ENCODE data around the gene CAMK2G.
"Not testable (repeated sequence)": the region's sequence is repeated elsewhere in the genome, so short reads cannot be mapped to it uniquely, and the experiment has no call there.

Gene CAMK2G

DNA sequence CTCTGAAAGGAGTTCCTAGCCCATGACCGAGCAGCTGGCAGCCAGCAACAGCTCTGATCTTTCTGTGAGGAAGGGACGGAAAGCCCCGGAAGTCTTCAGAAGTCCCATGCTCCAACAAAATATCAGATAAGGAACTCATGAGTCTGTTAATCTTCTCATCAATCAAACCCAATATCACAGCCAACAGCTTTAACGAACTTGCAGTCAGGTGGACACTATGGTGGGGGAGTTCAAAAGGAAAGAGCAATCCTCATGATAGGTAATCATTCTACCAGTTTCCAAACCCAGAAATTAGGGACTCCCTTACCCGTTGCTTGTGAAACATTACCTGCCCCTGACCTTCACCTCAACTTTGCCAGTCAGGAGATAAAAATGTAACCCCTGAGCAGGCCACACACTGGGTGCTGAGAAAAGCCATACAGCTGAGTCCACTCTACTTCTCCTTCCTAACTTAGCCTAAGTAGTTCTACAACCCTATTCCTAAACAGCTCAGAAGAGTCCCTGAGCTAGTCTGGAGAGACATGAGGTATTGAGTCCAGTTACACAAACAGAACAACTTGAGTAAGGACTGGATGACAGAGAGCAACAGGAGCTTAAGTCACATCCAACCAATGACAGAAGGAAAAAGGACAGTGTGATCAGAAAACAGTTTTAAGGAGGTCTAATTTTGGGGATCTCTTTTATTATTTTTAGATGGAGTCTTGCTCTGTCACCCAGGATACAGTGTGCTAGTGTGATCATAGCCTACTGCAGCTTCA, 65.1 kb downstream of the CAMK2G start:
- peak; percentile 3 for DNase-seq

DNA sequence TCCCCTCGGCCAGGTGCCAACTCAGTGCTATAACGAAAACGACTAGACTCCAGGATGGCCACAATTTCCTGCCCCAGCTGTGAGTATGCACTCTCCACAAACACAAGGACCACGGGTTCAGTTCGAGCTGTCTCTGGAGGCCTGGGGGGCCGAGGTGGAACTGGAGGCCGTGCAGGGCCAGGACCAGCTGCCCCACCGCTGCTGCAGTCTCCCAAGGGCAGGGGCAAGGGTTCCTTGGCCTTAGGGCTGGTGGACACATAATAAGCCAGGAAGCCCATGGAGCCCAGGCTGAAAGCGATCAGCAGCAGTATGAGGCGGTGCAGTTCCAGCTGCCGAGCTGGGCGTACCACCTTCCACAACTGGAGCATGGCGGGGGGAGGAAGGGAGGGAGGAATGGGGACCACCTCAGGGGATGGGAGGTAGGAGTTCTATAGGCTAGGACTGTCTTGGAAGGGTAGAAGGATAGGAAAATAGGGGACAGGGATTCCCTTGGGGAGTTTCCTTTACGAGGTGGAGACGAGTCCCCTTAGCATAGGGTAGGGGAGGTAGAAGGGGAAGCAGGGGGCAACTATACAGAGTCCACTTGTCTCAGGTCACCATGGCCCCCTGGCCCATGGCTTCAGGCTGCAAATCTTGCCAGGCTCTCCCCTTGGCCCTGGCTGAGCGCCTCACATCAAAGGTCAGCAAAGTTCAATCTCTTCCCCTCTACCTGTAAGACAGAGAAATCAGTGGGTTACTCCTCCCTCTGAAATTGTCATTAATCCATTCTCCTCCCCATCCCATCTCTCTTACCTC, 66.1 kb downstream of the CAMK2G start:
- DNase-seq = no peak

DNA sequence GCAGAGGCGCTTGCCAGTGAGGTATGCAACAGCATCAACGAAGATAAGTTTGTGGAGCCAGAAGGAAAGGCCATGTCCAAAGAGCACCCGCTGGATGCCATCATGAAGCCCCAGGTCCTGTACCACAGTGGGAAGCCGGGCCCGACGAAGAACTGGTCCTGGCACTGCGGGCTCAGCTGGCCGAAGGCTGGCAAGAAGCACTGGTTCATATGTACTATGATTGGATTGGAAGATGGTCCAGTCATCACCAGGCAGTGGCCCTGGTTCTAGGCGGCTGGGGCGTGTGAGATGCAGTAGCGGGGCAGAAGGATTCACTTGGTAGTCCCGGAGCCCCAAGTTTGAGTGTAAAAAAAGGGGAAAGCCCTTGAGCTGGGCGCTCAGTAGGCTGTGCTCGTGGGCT, 66.9 kb downstream of the CAMK2G start:
- no peak for DNase-seq

DNA sequence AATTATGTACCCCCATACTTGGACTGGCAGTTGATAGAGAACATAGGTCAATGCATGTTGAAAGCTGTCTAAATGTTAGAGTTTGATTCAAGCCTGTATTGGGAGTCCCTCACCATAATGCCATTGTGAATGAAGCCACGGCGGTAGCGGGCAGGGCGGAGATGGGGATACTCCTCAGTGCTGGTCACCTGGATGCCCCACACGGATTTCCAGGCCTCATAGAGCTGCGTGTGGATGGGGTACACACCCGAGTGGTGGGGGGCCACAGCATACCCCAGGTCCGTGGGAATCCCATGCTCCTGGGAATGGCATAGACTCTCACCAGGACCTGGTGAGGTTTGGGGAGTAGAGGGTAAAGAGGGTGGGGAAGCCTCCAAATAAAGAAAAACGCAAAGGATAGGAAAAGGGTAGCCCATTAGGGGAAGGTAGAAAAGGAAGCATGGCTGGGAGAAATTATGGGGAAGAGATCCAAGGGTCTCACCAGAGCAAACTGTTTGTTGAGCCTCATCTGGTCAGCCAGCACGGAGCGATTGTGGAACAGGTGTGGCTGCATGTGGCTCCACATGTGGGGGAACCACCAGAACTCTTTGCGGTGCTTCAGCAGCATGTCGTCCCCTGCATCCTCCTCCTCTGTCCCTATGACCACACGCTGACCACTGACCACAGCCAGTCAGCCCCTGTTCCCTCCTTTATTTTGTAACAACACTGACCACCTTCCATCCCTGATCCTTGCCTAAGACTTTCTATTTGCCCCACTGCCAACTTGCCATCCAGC, 68.0 kb downstream of the CAMK2G start:
- DNase-seq = no peak

DNA sequence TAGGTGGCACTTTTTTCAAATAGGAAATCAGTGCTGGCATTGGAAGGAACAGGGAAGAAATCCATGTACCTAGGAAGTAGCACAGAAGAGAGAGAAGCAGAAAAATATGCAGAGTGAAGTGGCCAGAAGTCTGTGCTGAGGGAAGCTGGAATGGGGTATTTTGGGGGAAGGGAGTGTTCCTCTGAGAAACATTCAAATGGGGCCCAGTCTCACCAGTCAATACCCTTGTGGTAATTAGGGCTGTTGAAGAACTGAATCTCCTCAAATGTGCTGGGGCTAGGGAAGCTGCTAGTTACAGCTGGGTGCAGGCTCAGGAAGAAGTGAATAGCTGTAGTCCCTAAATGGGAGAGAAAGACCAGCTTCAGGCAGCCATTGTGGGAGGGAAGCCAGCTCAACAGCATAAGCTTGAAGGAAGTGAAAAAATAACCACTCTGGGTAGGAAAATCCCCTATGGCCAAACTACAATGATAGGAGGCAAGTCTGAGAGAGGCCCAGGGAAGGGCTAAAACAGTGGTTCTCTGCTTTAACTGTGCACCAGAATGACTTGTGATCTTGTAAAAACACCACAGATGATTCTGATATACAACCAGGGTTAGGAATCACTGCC, 70.6 kb downstream of the CAMK2G start:
- no peak for DNase-seq

DNA sequence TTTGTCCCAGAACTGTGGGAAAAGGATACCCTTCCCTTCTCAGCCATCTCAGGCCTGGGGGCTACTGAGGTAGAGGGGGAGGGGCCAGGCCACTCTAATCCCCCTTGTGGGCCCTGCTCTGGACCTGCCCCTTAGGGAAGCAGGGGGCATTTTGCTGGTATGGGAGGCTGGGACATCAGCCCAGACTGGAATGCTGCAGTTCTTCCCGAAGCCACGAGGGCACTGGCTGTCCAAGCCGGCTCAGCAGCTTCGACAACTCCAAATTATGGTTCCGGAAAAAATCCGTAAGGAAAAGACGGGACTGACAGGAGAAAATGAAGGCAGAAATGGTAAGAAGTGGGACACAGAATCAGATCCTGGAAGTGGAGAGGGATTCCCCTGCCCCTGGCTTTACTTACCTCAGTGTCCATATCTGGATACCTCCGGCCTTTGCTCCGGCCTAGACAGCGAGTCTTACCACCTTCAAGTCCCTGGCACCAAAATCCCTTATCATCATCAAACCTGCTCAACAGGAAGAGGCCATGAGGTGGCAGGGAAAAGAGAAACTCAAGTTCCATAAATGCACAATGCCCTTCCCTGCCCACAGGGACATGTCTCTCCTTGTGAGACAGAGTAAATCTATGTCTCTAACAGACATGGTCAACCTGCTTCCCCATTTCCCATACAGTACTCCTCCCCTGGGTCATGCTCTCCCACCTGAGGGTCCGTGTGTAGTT, 71.9 kb downstream of the CAMK2G start:
- DNase-seq = no peak

DNA sequence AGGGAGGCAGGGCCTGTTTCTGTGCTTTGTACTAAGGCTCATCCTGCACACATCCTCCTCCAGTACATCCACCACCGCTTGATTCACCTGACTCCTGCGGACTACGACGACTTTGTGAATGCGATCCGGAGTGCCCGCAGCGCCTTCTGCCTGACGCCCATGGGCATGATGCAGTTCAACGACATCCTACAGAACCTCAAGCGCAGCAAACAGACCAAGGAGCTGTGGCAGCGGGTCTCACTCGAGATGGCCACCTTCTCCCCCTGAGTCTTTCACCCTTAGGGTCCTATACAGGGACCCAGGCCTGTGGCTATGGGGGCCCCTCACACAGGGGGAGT, 73.1 kb downstream of the CAMK2G start:
- no peak for DNase-seq

DNA sequence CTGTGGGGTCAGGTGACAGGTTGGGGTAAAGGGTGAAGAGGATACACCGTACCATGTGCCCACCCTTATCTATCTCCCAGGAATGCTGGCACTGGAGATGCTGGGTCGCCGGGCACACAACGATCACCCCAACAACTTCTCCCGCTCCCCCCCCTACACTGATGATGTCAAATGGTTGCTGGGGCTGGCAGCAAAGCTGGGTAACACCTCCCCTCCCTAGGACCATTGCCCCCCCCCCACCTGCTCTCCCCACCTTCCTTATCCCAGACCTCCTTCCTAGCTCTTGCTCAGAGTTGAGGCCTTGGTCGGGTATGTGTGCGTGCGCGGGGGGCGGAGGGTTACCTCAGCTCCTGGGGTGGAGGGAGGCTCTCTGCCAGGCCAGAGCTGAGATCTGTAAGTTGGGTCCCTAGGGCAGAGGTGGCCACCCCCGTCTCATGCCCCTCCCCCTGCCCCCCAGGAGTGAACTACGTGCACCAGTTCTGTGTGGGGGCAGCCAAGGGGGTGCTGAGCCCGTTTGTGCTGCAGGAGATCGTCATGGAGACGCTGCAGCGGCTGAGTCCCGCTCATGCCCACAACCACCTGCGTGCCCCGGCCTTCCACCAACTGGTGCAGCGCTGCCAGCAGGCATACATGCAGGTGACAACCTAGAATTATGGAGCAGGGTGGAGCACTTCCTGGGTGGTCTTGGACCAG, 73.6 kb downstream of the CAMK2G start:
- DNase-seq = no peak

DNA sequence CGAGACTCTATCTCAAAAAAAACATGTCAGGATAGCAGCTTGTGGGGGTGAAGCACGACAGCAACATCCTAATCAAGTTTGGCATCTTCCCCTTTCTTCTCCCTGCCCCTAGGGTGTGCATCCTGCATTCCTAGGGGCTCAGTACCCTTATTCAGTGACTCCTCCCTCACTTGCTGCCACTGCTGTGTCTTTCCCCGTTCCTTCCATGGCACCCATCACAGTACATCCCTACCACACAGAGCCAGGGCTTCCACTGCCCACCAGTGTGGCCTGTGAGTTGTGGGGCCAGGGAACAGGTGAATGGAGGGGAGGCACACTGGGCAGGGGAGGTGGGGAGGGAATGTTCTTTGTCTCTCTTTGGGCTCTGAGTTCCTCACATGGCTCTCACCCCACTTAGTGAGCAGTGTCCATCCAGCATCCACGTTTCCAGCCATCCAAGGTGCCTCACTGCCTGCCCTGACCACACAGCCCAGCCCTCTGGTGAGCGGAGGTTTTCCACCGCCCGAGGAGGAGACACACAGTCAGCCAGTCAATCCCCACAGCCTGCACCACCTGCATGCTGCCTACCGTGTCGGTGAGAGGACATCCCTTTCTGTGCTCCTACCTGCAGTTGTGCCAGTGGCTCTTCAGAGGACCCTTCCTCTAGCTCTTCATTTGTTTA, 74.3 kb downstream of the CAMK2G start:
- no peak for DNase-seq

DNA sequence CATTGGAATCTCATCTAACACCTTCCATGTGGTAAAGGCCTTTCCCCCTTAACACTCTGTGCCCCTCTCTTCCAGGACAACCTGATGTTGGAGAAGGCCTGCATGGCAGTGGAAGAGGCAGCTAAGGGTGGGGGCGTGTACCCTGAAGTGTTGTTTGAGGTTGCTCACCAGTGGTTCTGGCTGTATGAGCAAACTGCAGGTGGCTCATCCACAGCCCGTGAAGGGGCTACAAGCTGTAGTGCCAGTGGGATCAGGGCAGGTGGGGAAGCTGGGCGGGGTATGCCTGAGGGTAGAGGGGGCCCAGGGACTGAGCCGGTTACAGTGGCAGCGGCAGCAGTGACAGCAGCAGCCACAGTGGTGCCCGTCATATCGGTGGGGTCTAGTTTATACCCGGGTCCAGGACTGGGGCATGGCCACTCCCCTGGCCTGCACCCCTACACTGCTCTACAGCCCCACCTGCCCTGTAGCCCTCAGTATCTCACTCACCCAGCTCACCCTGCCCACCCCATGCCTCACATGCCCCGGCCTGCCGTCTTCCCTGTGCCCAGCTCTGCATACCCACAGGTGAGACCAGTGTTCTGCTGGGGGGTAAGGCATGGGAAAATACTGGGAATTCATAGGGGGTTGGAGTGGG, 75.3 kb downstream of the CAMK2G start:
- DNase-seq = no peak

DNA sequence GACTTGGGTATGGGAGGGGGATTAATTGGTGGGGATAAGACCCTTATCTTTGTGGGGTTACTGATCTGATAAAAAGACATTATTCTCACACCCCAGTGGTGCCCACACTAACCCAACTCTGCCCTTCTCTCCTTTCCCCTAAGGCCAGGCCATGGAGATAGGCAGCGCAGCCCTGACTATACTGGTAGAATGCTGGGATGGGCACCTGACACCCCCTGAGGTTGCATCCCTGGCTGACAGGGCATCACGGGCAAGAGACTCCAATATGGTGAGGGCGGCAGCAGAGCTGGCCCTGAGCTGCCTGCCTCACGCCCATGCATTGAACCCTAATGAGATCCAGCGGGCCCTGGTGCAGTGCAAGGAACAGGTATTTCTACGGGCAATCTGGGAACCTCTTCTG, 76.3 kb downstream of the CAMK2G start:
- no peak for DNase-seq

DNA sequence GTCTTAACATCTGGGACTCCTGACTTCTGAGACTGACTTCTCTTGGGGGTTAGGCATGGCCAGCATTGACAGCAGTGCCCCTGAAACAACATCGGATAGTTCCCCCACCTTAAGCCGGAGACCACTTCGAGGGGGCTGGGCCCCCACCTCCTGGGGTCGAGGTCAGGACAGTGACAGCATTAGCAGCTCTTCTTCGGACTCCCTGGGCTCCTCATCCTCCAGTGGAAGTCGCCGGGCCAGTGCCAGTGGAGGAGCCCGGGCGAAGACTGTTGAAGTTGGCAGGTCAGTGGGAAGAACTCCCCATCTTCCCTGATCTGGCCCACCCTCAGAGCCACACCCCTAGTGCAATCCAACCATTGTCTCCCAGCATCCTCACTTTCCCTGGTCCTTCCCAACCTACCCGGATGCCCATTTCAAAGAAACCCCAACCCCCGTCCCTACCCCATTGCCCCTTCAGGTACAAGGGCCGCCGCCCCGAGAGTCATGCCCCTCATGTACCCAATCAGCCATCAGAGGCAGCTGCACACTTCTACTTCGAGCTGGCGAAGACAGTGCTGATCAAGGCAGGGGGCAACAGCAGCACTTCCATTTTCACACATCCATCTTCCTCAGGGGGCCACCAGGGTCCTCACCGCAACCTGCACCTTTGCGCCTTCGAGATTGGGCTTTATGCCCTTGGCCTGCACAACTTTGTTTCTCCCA, 76.9 kb downstream of the CAMK2G start:
- DNase-seq = no peak

DNA sequence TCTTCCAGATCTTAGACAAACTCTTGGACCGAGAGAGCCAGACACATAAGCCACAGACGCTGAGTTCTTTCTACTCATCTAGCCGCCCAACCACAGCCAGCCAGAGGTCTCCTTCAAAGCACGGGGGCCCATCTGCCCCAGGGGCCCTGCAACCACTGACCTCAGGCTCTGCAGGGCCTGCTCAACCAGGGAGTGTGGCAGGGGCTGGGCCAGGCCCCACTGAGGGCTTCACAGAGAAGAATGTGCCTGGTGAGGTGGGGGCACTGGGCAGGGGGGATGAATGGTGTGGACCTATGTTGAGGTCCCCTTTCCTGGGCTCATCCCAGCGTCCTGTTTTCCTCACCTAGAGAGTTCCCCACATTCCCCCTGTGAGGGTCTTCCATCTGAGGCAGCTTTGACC, 77.6 kb downstream of the CAMK2G start:
- DNase-seq = no peak

DNA sequence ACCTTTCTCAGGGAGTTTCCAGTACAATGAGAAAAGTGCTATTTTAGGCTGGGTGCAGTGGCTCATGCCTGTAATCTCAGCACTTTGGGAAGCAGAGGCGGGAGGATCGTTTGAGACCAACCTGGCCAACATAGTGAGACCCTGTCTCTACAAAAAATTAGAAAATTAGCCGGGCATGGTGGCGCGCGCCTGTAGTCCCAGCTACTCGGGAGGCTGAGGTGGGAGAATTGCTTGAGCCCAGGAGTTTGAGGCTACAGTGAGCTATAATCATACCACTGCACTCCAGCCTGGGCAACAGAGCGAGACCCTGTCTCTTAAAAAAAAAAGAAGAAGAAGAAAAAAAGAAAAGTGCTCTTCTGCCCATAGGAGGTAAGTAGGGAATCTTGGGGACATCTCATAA, 78.3 kb downstream of the CAMK2G start:
- not testable (repeated sequence) for DNase-seq

DNA sequence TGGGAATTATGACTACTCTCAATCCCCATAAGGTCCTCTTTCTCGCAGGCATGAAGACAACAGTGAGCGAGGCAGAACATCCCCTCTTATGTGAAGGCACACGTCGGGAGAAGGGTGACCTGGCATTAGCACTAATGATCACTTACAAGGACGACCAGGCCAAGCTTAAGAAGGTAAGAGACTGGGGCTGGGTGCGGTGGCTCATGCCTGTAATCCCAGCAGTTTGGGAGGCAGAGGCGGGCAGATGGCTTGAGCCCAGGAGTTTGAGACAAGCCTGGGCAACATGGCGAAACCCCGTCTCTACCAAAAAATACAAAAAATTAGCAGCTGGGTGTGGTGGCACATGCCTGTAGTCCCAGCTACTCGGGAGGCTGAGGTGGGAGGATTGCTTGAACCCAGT, 78.9 kb downstream of the CAMK2G start:
- DNase-seq = not testable (repeated sequence)

DNA sequence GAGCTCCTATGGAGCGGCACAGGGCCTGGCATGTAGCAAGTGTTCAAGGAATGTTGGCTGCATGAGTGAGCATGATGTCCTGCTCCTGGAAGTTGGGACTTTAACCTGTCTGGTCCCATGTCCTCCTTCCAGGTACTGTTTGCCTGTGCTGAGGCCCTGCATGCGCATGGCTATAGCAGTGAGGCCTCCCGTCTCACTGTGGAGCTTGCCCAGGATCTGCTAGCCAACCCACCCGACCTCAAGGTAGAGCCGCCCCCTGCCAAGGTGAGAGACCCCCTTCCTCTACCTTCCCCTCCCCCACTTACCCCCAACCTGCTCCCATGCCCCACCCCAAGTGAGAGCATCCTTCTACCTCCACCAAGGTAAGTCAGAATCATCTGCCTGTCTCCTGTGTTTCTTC, 80.9 kb downstream of the CAMK2G start:
- no peak for DNase-seq

DNA sequence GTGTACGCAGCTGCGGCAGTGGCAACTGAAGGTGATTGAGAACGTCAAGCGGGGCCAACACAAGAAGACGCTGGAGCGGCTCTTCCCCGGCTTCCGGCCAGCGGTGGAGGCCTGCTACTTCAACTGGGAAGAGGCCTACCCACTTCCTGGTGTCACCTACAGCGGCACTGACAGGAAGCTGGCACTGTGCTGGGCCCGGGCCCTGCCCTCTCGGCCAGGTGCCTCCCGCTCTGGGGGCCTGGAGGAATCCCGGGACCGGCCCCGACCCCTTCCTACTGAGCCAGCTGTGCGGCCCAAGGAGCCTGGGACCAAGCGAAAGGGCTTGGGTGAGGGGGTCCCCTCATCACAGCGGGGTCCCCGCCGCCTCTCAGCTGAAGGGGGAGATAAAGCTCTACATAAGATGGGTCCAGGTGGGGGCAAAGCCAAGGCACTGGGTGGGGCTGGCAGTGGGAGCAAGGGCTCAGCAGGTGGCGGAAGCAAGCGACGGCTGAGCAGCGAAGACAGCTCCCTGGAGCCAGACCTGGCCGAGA, 82.4 kb downstream of the CAMK2G start:
- DNase-seq = no peak

DNA sequence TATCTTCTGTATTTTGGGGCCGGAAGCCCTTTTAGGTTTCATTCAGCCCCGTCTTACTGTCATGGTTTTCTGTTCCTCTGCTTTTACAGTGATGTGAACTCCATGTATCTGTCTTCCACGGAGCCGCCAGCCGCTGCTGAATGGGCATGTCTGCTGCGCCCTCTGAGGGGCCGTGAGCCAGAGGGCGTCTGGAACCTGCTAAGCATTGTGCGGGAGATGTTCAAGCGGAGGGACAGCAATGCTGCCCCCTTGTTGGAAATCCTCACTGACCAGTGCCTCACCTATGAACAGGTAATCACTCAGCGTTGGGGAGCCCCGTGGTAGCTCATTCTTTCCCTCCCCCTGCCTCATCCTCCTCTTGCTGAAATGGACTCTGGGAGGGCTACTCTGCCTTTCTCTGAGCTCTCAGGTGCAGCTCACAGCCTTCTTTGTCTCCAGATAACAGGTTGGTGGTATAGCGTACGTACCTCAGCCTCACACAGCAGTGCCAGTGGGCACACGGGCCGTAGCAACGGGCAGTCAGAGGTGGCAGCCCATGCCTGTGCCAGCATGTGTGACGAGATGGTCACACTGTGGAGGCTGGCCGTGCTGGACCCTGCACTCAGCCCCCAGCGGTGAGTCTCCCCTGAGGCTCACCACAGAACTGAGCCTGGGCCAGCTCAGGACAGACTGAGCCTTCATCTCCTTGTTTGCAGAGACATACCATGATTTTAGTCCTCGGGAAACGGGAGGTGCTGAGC, 83.3 kb downstream of the CAMK2G start:
- no peak for DNase-seq

DNA sequence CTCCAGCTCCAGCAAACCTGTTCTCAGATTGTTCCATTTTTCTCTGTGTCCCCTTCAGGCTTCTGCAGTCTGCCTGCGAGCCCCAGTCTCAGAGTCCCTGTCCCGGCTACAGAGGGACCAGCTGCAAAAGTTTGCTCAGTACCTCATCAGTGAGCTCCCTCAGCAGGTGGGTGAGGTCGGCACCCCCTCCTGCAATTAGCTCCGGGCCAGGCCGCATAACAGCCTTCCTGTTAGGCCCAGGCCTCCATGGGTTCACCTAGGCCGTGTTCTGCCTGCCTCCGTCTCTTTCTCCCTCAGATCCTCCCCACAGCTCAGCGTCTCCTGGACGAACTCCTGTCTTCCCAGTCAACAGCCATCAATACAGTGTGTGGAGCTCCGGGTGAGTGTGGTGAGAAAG, 84.7 kb downstream of the CAMK2G start:
- DNase-seq = no peak
